Fibroblast of villous mesenchyme (primary cell): Measurements from ENCODE around the gene LDB3. TPM values are rescaled to one million over a fixed set of nuclear protein-coding genes. Genes with fewer than 3 reads are reported as not detected.

Experiments
- DNase-seq: peaks from one replicate; pipeline ENCODE4 v3.0.0-alpha.2; 2010; ENCODE audit warnings: low read depth
- H3K4me3 ChIP-seq: 2 replicates; pipeline ENCODE4 v1.5.1; 2011; ENCODE audit warnings: low read depth, mild to moderate bottlenecking, low read length
- CTCF ChIP-seq: IDR thresholded peaks from 2 replicates; pipeline ENCODE4 v1.5.1; 2012; ENCODE audit warnings: low read depth, mild to moderate bottlenecking, low read length; ENCODE audit not compliant: insufficient read depth
- total RNA-seq: library from RNA; depleted of rRNA; stranded (reverse); fragments of >200 nt; gene quantifications from 2 replicates; pipeline ENCODE4 v1.2.3, GENCODE V29; 2012

LDB3 gene
- total RNA-seq, 1 donor: under 0.01 TPM

GRCh38 chr10:86698207-86698940 is 30.1 kb downstream of the LDB3 start:
- no peak for DNase-seq
- peak; percentile 25 for TF ChIP-seq CTCF
- no peak overlapping the region for H3K4me3 ChIP-seq

DNA sequence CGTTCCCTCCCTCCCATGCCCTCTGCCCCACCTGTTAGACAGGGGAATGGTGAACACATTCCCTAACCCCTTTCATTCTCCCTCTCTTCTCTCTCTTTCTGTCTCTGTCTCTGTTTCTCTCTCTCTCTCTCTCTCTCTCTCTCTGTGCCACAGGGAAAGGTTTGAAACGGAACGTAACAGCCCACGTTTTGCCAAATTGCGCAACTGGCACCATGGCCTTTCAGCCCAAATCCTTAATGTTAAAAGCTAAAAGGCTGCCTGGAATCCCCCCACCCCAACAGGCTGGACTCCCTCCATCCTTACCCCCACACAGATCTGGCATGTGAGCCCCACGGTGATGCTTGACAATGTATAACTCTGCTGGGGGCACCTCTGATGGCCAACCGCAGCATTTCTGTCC is 30.8 kb downstream of the LDB3 start:
- no peak overlapping the region for H3K4me3 ChIP-seq
- no peak for TF ChIP-seq CTCF
- no peak for DNase-seq

DNA sequence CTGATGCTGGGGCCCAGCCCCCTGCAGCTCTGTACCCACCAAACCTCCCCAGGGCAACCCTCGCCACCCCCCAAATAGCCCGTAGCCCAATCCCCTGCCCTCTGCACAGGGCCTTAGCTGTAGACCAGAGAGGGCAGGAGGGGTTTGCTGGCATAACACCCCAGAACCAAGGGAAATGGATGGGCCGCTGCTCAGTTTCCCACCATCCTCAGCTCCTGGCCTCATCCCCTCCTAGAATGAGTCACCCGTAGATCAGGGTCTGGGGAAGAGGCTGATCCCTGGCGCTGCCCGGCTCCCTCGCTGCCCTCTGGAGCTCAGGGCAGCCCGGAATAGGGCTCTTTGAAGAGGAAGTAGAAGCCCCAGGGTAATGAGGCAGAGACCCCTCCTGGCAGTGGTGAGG is 31.2 kb downstream of the LDB3 start:
- DNase-seq: no peak
- no peak for TF ChIP-seq CTCF

DNA sequence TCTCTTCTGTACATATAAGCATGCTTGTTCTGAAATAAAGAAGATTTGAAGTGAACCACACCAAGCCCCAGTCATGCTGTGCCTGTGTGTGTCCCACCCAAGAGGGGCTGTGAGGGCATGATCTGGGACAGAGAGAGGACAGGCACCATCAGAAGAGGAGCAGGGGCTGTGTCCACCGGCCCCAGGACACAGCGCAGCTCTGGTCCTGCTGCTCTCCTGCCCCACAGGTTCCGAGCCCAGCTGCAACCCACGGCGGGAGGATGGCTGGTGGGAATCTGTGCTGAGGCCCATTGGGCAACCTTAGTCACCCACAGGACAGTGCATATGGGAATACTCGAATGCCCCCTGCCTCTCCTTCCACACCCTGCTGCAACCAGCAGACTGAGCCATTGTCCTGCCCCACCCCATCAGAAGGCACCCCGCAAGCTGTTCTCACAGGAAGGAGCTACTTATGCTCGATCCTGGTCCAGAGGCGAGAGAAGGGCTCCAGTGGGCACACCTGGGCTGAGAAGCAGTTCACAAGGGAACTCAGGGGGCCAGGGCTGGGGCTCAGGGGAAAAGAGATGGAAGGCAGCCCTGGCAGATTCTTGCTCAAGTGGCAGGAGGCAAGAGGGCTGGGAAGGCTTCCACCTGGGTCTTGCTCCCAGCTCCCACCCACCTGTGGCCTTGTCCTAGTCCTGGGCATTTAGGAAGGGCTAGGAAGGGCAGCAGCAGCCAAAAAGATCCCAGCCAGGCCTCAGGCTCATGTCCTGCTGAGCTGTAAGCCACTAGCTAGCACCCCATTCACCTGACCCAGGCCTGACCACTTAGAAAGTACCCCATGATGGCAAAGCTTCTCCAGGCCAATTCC is 31.9 kb downstream of the LDB3 start:
- DNase-seq: no peak
- TF ChIP-seq CTCF: no peak
- no peak overlapping the region for H3K4me3 ChIP-seq

More for the DNA sequence above, 31.2 kb downstream of the LDB3 start:
- H3K4me3 ChIP-seq: no peak overlapping the region

- no peak for DNase-seq
- H3K4me3 ChIP-seq: no peak overlapping the region
- no peak for TF ChIP-seq CTCF
These were observed 32.7 kb downstream of the LDB3 start for GRCh38 chr10:86700851-86701617.

DNA sequence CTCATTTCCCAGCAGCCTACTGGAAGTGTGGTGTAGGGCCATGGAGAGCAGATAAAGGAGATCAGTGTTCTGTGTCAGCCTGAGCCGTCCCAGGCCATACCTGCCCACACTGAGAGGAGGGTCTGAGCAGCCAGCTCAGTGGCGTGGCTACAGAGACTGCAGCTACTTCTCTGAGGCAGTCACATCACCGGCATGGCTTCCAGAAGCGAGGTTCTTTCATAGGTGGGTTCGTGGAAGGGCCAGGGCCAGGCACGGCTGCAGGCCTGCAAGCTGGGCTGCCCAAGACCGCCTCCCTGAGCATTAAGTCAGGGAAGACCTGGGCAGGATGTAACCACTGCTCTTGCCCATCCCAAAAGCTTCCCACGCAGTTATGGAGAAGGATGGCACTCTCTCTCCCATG is 34.9 kb downstream of the LDB3 start:
- TF ChIP-seq CTCF: no peak
- DNase-seq: no peak
- no peak overlapping the region for H3K4me3 ChIP-seq
